Loucy (cell line): ENCODE measurements around the gene LGALS14.

Experiments used
- EZH2phosphoT487 ChIP-seq: fragments of 200-600 bp; IDR thresholded peaks from 2 replicates; pipeline ENCODE4 v1.6.1; 2018; ENCODE audit warnings: antibody characterized with exemption, mild to moderate bottlenecking, moderate library complexity, borderline replicate concordance
- TF ChIP-seq, protein P1 (sequence below): fragments of 200-600 bp; sonication (generic); conservative IDR thresholded peaks from 2 replicates; pipeline ENCODE4 v1.5.1; 2014; ENCODE audit warnings: mild to moderate bottlenecking, antibody characterized with exemption, low read length

DNA sequence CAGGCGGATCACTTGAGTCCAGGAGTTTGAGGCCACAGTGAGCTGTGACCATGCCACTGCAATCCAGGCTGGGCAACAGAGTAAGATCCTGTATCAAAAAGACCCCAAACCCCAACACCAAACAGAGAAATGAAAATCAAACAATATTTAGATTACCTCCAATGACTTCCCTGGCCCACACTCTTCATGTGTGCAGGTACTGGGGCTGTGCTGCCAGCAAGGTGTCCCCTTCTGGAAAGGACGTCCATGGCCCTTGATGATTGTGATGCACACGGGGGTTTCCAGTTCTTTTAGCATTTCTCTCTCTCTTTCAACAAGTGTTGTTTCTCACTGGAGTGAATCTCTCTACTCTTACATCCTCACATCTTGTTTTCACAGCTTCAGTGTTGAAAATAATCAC, 23.7 kb upstream of the LGALS14 start:
- TF ChIP-seq, protein P1, sequence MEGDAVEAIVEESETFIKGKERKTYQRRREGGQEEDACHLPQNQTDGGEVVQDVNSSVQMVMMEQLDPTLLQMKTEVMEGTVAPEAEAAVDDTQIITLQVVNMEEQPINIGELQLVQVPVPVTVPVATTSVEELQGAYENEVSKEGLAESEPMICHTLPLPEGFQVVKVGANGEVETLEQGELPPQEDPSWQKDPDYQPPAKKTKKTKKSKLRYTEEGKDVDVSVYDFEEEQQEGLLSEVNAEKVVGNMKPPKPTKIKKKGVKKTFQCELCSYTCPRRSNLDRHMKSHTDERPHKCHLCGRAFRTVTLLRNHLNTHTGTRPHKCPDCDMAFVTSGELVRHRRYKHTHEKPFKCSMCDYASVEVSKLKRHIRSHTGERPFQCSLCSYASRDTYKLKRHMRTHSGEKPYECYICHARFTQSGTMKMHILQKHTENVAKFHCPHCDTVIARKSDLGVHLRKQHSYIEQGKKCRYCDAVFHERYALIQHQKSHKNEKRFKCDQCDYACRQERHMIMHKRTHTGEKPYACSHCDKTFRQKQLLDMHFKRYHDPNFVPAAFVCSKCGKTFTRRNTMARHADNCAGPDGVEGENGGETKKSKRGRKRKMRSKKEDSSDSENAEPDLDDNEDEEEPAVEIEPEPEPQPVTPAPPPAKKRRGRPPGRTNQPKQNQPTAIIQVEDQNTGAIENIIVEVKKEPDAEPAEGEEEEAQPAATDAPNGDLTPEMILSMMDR = no peak
- no peak for TF ChIP-seq EZH2phosphoT487
